ENCODE data around the gene PIM3.

The PIM3 gene

DNA sequence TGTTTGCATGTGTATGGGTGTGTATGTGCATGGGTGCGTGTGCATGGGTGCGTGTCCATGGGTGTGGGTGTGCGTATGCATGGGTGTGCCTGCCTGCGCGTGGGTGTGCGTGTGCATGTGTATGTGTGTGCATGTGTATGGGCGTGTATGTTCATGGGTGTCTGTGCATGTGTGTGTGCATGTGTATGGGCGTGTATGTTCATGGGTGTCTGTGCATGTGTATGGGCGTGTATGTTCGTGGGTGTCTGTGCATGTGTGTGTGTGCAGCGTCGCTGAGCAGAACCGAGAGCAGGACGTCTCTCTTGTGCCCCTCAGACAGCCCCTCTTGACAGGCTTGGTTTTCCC, 38.1 kb downstream of the PIM3 start:
- H3K4me3 ChIP-seq (ENCODE audit: insufficient read depth, low read length, poor library complexity, severe bottlenecking) = no peak overlapping the region
- no peak overlapping the region for H3K4me2 ChIP-seq (ENCODE audit: low read depth, low read length, poor library complexity, severe bottlenecking)
- TF ChIP-seq, protein P1, sequence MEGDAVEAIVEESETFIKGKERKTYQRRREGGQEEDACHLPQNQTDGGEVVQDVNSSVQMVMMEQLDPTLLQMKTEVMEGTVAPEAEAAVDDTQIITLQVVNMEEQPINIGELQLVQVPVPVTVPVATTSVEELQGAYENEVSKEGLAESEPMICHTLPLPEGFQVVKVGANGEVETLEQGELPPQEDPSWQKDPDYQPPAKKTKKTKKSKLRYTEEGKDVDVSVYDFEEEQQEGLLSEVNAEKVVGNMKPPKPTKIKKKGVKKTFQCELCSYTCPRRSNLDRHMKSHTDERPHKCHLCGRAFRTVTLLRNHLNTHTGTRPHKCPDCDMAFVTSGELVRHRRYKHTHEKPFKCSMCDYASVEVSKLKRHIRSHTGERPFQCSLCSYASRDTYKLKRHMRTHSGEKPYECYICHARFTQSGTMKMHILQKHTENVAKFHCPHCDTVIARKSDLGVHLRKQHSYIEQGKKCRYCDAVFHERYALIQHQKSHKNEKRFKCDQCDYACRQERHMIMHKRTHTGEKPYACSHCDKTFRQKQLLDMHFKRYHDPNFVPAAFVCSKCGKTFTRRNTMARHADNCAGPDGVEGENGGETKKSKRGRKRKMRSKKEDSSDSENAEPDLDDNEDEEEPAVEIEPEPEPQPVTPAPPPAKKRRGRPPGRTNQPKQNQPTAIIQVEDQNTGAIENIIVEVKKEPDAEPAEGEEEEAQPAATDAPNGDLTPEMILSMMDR (IDR thresholded peaks at IDR 0.05; ENCODE audit: insufficient read depth, low read length, poor library complexity, severe bottlenecking) = no peak
- TF ChIP-seq EZH2phosphoT487 (conservative IDR thresholded peaks at IDR 0.05; ENCODE audit: low read length) = no peak
- no peak overlapping the region for H3K9ac ChIP-seq (ENCODE audit: low read length)
- no peaks in the 10 kb centered on the region for H4K20me1 ChIP-seq (ENCODE audit: low read depth, low read length)
- no peaks in the 10 kb centered on the region for H3K79me2 ChIP-seq (ENCODE audit: insufficient read depth, low read length)
- no peak overlapping the region for H2AFZ ChIP-seq (ENCODE audit: low read depth, low read length, severe bottlenecking)
- H3K36me3 ChIP-seq (ENCODE audit: low read length) = no peaks in the 10 kb centered on the region
- no peaks in the 10 kb centered on the region for H3K9me2 ChIP-seq (replicated peaks; ENCODE audit: insufficient read depth, low read length)
- H3K9me3 ChIP-seq (ENCODE audit: insufficient read depth, low read length) = no peaks in the 10 kb centered on the region
- H3F3A ChIP-seq (ENCODE audit: insufficient read depth) = no peaks in the 10 kb centered on the region
- H3K27ac ChIP-seq (ENCODE audit: low read depth, low read length) = no peak overlapping the region
- no peaks in the 10 kb centered on the region for H3K27me3 ChIP-seq (ENCODE audit: low read length)

DNA sequence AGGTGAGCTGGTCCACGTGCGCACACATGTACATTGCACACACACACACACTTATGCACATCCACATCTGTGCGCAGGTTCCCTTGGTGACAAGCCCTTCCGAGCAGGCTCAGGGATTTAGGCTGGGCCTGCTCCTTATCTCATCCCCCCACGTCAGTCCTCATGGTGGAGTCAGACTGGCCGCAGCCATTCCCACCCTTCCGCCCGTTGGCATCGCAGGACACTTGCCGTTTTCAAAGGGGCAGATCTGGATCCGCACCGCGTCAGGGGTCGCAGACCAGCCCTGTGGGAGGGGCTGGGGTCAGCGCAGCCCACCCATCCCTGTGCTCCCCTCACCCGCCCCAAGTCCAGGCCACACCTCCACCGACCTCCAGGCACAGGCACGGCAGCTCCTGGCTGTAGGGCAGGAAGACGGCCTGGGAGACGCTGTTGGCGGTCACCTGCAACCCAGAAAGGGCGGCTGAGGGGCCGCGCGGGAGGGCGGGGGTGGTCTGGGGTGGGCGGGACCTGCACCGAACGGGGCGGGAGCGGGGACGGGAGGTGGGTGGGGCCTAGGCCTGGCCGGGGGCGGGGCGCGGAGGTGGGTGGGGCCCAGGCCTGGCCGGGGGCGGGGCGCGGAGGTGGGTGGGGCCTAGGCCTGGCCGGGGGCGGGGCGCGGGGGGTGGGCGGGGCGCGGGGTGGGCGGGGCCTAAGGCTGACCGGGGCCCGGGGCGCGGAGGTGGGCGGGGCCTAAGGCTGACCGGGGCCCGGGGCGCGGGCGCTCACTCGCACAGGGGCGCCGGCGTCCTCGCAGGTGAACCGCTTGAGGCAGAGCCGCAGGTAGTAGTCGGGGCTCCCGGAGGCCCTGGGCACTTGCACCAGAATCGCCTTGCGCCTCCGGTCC, 38.7 kb downstream of the PIM3 start:
- no peak overlapping the region for H2AFZ ChIP-seq (ENCODE audit: low read depth, low read length, severe bottlenecking)
- no peaks in the 10 kb centered on the region for H3K27me3 ChIP-seq (ENCODE audit: low read length)
- no peak overlapping the region for H3K4me3 ChIP-seq (ENCODE audit: insufficient read depth, low read length, poor library complexity, severe bottlenecking)
- H3K79me2 ChIP-seq (ENCODE audit: insufficient read depth, low read length) = no peaks in the 10 kb centered on the region
- H3K9ac ChIP-seq (ENCODE audit: low read length) = no peak overlapping the region
- no peaks in the 10 kb centered on the region for H3F3A ChIP-seq (ENCODE audit: insufficient read depth)
- no peak for TF ChIP-seq EZH2phosphoT487 (conservative IDR thresholded peaks at IDR 0.05; ENCODE audit: low read length)
- TF ChIP-seq, protein P1 (IDR thresholded peaks at IDR 0.05; ENCODE audit: insufficient read depth, low read length, poor library complexity, severe bottlenecking) = no peak
- no peak overlapping the region for H3K27ac ChIP-seq (ENCODE audit: low read depth, low read length)
- no peaks in the 10 kb centered on the region for H4K20me1 ChIP-seq (ENCODE audit: low read depth, low read length)
- H3K4me2 ChIP-seq (ENCODE audit: low read depth, low read length, poor library complexity, severe bottlenecking) = no peak overlapping the region
- H3K9me3 ChIP-seq (ENCODE audit: insufficient read depth, low read length) = no peaks in the 10 kb centered on the region
- H3K9me2 ChIP-seq (replicated peaks; ENCODE audit: insufficient read depth, low read length) = no peaks in the 10 kb centered on the region
- H3K36me3 ChIP-seq (ENCODE audit: low read length) = no peaks in the 10 kb centered on the region

DNA sequence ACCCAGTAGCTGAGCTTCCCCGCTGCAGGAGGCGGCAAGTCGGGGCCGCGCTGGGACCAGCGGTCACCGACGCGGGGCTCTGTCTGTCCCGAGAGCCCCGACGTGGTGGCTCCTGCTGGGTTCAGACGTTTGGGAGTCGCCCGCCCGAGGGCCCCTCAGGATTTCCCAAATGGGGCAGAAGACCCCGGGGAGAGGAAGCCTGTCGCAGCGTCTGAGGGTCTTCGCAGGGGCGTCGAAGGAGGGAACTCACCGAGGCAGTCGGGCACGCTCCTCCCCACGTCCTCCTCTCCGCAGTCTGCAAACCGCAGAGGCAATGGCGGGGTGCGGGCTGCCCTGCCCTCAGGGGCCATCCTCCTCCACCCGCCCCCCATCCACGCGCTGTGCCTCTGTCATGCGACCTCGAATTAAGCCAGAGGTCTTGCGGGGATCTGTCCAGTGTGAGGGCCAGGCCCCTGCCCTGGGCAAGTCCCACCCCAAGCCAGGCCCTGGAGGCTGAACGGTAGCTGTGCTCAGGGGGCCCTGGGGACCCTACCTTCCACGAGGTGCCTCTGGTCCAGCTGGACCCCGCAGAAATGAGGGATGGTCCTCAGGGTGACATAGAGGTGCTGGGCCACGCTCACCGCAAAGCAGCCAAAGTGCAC, 39.5 kb downstream of the PIM3 start:
- H3K4me3 ChIP-seq (ENCODE audit: insufficient read depth, low read length, poor library complexity, severe bottlenecking) = no peak overlapping the region
- H3K9ac ChIP-seq (ENCODE audit: low read length) = no peak overlapping the region
- H2AFZ ChIP-seq (ENCODE audit: low read depth, low read length, severe bottlenecking) = no peak overlapping the region
- H3K9me2 ChIP-seq (replicated peaks; ENCODE audit: insufficient read depth, low read length) = no peaks in the 10 kb centered on the region
- H3F3A ChIP-seq (ENCODE audit: insufficient read depth) = no peaks in the 10 kb centered on the region
- TF ChIP-seq EZH2phosphoT487 (conservative IDR thresholded peaks at IDR 0.05; ENCODE audit: low read length) = no peak
- TF ChIP-seq, protein P1 (IDR thresholded peaks at IDR 0.05; ENCODE audit: insufficient read depth, low read length, poor library complexity, severe bottlenecking) = no peak
- no peak overlapping the region for H3K27ac ChIP-seq (ENCODE audit: low read depth, low read length)
- H3K79me2 ChIP-seq (ENCODE audit: insufficient read depth, low read length) = no peaks in the 10 kb centered on the region
- H3K36me3 ChIP-seq (ENCODE audit: low read length) = no peaks in the 10 kb centered on the region
- H4K20me1 ChIP-seq (ENCODE audit: low read depth, low read length) = no peaks in the 10 kb centered on the region
- H3K9me3 ChIP-seq (ENCODE audit: insufficient read depth, low read length) = no peaks in the 10 kb centered on the region
- no peaks in the 10 kb centered on the region for H3K27me3 ChIP-seq (ENCODE audit: low read length)
- no peak overlapping the region for H3K4me2 ChIP-seq (ENCODE audit: low read depth, low read length, poor library complexity, severe bottlenecking)

Data from SU-DHL-6 (cell line).